NCI-H1930 (cell line): ENCODE results near the gene SLC35E1.

ENCODE experiments used
- DNase-seq, 2 experiments: peaks; one replicate each; lab custom pipeline; 2025; lab: John Stamatoyannopoulos, UW

The SLC35E1 gene

GRCh38 chr19:16572332-16573211 lies at the start of gene SLC35E1:
TSS of gene SLC35E1 (minus strand) at chr19:16572415. CDS start at chr19:16572364, 51 bp downstream.
- DNase-seq = peak; percentile 86 to 90

GRCh38 chr19:16621165-16621800 lies 49.1 kb upstream of the SLC35E1 start:
- DNase-seq = no peak

- DNase-seq = no peak
Observed at GRCh38 chr19:16620584-16620983, 48.4 kb upstream of the SLC35E1 start.

- DNase-seq = no peak
Observed at GRCh38 chr19:16620018-16620417, 47.8 kb upstream of the SLC35E1 start.

GRCh38 chr19:16619457-16619856 lies 47.2 kb upstream of the SLC35E1 start:
- no peak for DNase-seq

- DNase-seq = no peak
Observed at GRCh38 chr19:16618248-16618647, 46.0 kb upstream of the SLC35E1 start.

- no peak for DNase-seq
Observed at GRCh38 chr19:16615808-16616207, 43.6 kb upstream of the SLC35E1 start.

GRCh38 chr19:16614941-16615340 lies 42.7 kb upstream of the SLC35E1 start:
- DNase-seq = no peak

GRCh38 chr19:16613841-16614240 lies 41.6 kb upstream of the SLC35E1 start:
- DNase-seq = no peak

GRCh38 chr19:16612636-16613035 lies 40.4 kb upstream of the SLC35E1 start:
- no peak for DNase-seq

GRCh38 chr19:16611121-16611520 lies 38.9 kb upstream of the SLC35E1 start:
- no peak for DNase-seq

GRCh38 chr19:16609511-16610200 lies 37.4 kb upstream of the SLC35E1 start:
- DNase-seq = no peak

GRCh38 chr19:16608290-16608739 lies 36.1 kb upstream of the SLC35E1 start:
- DNase-seq = no peak

GRCh38 chr19:16607819-16608218 lies 35.6 kb upstream of the SLC35E1 start:
- no peak for DNase-seq

- DNase-seq = no peak
Observed at GRCh38 chr19:16605553-16605994, 33.4 kb upstream of the SLC35E1 start.

- no peak for DNase-seq
Observed at GRCh38 chr19:16605115-16605514, 32.9 kb upstream of the SLC35E1 start.

GRCh38 chr19:16604615-16605014 lies 32.4 kb upstream of the SLC35E1 start:
- no peak for DNase-seq

GRCh38 chr19:16603090-16603489 lies 30.9 kb upstream of the SLC35E1 start:
- no peak for DNase-seq

GRCh38 chr19:16601378-16602052 lies 29.3 kb upstream of the SLC35E1 start:
- no peak for DNase-seq

- no peak for DNase-seq
Observed at GRCh38 chr19:16600824-16601223, 28.6 kb upstream of the SLC35E1 start.

- DNase-seq = no peak
Observed at GRCh38 chr19:16599655-16600346, 27.6 kb upstream of the SLC35E1 start.
